GM18519 (cell line): ENCODE results near the gene CCDC88B.

ENCODE experiments used
- ATAC-seq: cut with Tn5 transposase; IDR thresholded peaks from one replicate; pipeline ENCODE4 v1.9.1; 2021; ENCODE audit warnings: mild to moderate bottlenecking, moderate library complexity; ENCODE audit not compliant: unreplicated experiment, low FRiP score

Gene CCDC88B

GRCh38 chr11:64358907-64359711 is 19.1 kb downstream of the CCDC88B start, which contains the start of gene RPS6KA4:
RPS6KA4 (plus strand) TSS chr11:64359162; CDS start chr11:64359236, 74 bp downstream.
- no peak for ATAC-seq

- no peak for ATAC-seq
Observed at GRCh38 chr11:64359712-64360445, 19.9 kb downstream of the CCDC88B start.

- no peak for ATAC-seq
Observed at GRCh38 chr11:64360448-64360921, 20.5 kb downstream of the CCDC88B start.

GRCh38 chr11:64361659-64362058 is 21.7 kb downstream of the CCDC88B start:
- ATAC-seq = no peak

- ATAC-seq = no peak
Observed at GRCh38 chr11:64362339-64362738, 22.3 kb downstream of the CCDC88B start.

GRCh38 chr11:64364435-64364834 is 24.4 kb downstream of the CCDC88B start:
- ATAC-seq = no peak

- ATAC-seq = no peak
Observed at GRCh38 chr11:64364911-64365310, 24.9 kb downstream of the CCDC88B start.

- no peak for ATAC-seq
Observed at GRCh38 chr11:64366751-64367150, 26.7 kb downstream of the CCDC88B start.

- no peak for ATAC-seq
Observed at GRCh38 chr11:64367931-64368672, 28.1 kb downstream of the CCDC88B start.

- ATAC-seq = no peak
Observed at GRCh38 chr11:64368673-64369074, 28.7 kb downstream of the CCDC88B start.

- ATAC-seq = no peak
Observed at GRCh38 chr11:64369440-64370421, 29.7 kb downstream of the CCDC88B start.

GRCh38 chr11:64371201-64371600 is 31.2 kb downstream of the CCDC88B start:
- ATAC-seq = no peak

GRCh38 chr11:64372021-64372420 is 32.0 kb downstream of the CCDC88B start:
- no peak for ATAC-seq

- ATAC-seq = no peak
Observed at GRCh38 chr11:64372802-64373597, 33.0 kb downstream of the CCDC88B start.

- ATAC-seq = no peak
Observed at GRCh38 chr11:64373598-64373974, 33.6 kb downstream of the CCDC88B start.

GRCh38 chr11:64376071-64376470 is 36.1 kb downstream of the CCDC88B start:
- no peak for ATAC-seq

- ATAC-seq = no peak
Observed at GRCh38 chr11:64378335-64378880, 38.4 kb downstream of the CCDC88B start.

- ATAC-seq = no peak
Observed at GRCh38 chr11:64379160-64379559, 39.2 kb downstream of the CCDC88B start.
